ENCODE measurements around the gene SGK1. TPM values are rescaled to one million over a fixed set of nuclear protein-coding genes. Genes with fewer than 3 reads are reported as not detected.

SGK1 gene
- total RNA-seq, 6 experiments from 2014 or later: 75.4 to 117 (median 104) TPM

GRCh38 chr6:134357022-134357487, 39.1 kb upstream of the SGK1 start:
- DNase-seq: no peak
- H3K27ac Mint-ChIP-seq: no peak overlapping the region; the same call in 1 of the 2 replicates
- no peak overlapping the region for H3K4me3 Mint-ChIP-seq
- peaks cover 4% of the 10 kb centered on the region; the same call in 1 of the 2 replicates for H3K9me3 Mint-ChIP-seq
- H3K27me3 Mint-ChIP-seq (ENCODE audit: insufficient read depth): peaks cover 4% of the 10 kb centered on the region; the same call in 1 of the 2 replicates
- peaks cover 8% of the 10 kb centered on the region for H3K36me3 Mint-ChIP-seq (ENCODE audit: low read depth)
- TF ChIP-seq, protein P1, sequence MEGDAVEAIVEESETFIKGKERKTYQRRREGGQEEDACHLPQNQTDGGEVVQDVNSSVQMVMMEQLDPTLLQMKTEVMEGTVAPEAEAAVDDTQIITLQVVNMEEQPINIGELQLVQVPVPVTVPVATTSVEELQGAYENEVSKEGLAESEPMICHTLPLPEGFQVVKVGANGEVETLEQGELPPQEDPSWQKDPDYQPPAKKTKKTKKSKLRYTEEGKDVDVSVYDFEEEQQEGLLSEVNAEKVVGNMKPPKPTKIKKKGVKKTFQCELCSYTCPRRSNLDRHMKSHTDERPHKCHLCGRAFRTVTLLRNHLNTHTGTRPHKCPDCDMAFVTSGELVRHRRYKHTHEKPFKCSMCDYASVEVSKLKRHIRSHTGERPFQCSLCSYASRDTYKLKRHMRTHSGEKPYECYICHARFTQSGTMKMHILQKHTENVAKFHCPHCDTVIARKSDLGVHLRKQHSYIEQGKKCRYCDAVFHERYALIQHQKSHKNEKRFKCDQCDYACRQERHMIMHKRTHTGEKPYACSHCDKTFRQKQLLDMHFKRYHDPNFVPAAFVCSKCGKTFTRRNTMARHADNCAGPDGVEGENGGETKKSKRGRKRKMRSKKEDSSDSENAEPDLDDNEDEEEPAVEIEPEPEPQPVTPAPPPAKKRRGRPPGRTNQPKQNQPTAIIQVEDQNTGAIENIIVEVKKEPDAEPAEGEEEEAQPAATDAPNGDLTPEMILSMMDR (IDR thresholded peaks at IDR 0.05): no peak
- H3K4me1 Mint-ChIP-seq (ENCODE audit: low read depth): peaks cover 53% of the 10 kb centered on the region

DNA sequence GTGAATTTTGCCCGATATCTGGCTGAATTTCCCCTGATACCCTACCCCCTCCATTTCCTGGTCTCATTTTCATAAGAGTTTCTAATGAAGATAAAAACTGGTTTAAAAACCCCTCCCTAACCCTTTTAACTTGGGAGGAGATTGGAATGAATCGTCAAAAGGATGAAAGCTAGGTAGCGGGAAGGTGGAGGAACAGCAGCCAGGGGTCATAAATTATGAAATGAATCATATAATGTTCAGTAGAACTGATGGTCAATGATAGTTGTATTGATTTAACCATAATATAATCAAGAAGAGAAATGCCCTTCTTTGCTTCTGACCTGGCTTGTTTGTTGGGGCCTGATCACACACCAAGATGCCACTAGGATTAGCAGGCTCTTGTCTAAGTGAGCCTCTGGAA, 38.5 kb upstream of the SGK1 start:
- Mint-ChIP-seq H3K27me3 (ENCODE audit: insufficient read depth) (peaks cover 4% of the 10 kb centered on the region; the same call in 1 of the 2 replicates), H3K4me1 (ENCODE audit: low read depth) (peaks cover 54% of the 10 kb centered on the region), H3K4me3 (no peak overlapping the region), H3K27ac (no peak overlapping the region; the same call in 1 of the 2 replicates), H3K9me3 (peaks cover 4% of the 10 kb centered on the region; the same call in 1 of the 2 replicates), H3K36me3 (ENCODE audit: low read depth) (peaks cover 8% of the 10 kb centered on the region)
- DNase-seq: no peak
- TF ChIP-seq, protein P1 (IDR thresholded peaks at IDR 0.05): no peak

DNA sequence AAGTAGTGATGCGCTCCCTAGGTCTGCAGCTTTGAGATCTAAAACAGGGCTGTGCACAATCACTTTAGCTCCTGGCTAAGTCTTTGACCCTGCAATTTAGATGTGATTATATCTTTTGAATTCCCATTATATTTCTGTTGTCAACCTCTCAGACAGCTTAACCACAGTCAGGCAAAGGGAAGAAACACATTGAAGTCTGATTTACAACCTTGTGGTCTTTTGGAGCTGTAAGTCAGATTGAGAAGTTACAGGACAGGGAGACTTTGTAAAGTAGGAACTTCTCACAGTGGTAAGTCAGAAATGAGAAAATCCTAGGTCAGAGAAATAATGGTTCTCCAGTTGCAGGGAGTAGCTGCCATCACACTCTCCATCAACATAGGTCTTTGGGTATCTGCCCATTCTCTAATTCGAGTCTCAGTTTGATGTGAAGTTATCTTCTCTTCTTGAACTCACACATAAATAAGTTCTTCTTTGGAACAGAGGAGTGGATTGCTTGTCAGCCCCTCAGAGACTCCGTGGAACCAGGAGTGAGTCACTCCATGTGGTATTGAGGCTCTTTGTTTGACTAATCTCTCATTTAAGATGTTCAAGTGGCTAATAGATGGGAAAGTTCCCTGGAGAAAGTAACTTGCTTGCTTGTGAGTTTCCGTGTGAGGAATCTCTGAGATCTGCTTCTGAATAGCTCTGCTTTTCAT, 35.0 kb upstream of the SGK1 start:
- Mint-ChIP-seq H3K36me3 (ENCODE audit: low read depth) (peaks cover 8% of the 10 kb centered on the region), H3K27ac (peak overlapping the region; percentile 84), H3K9me3 (peaks cover 4% of the 10 kb centered on the region; the same call in 1 of the 2 replicates), H3K27me3 (ENCODE audit: insufficient read depth) (peaks cover 2% of the 10 kb centered on the region; the same call in 1 of the 2 replicates), H3K4me3 (peak overlapping the region; percentile 53; the same call in 1 of the 2 replicates), H3K4me1 (ENCODE audit: low read depth) (peaks cover 47% of the 10 kb centered on the region)
- TF ChIP-seq, protein P1 (IDR thresholded peaks at IDR 0.05): no peak
- peak; percentile 73 for DNase-seq

GRCh38 chr6:134351615-134352474, 33.9 kb upstream of the SGK1 start:
- no peak for DNase-seq
- TF ChIP-seq, protein P1 (IDR thresholded peaks at IDR 0.05): no peak
- Mint-ChIP-seq H3K4me1 (ENCODE audit: low read depth) (peaks cover 42% of the 10 kb centered on the region), H3K27me3 (ENCODE audit: insufficient read depth) (peaks cover 2% of the 10 kb centered on the region; the same call in 1 of the 2 replicates), H3K36me3 (ENCODE audit: low read depth) (peaks cover 8% of the 10 kb centered on the region), H3K4me3 (no peak overlapping the region), H3K27ac (no peak overlapping the region), H3K9me3 (peaks cover 4% of the 10 kb centered on the region; the same call in 1 of the 2 replicates)
